H54 (cell line): Measurements from ENCODE around the gene TNXB.
A peak's percentile ranks its signal among the peaks of the same experiment; 100 is the strongest.

ENCODE experiments used
- DNase-seq: peaks from one replicate; pipeline ENCODE4 v3.0.0; 2011; ENCODE audit warnings: low spot score, mixed read lengths; ENCODE audit not compliant: insufficient read length
- FAIRE-seq: peaks from 3 replicates; lab custom pipeline; 2011; peaks lifted over from hg19 to GRCh38; lab: Jason Lieb, UNC
- POLR2A ChIP-seq: IDR thresholded peaks from 2 replicates; pipeline ENCODE4 v1.6.1; 2011; ENCODE audit warnings: low read depth, mild to moderate bottlenecking, low read length

The TNXB gene

GRCh38 chr6:32129297-32130088 is 20.4 kb upstream of the TNXB start:
- no peak for DNase-seq
- TF ChIP-seq POLR2A = no peak
- no peak for FAIRE-seq

GRCh38 chr6:32128751-32129296 is 19.7 kb upstream of the TNXB start:
- no peak for TF ChIP-seq POLR2A
- no peak for FAIRE-seq

DNA sequence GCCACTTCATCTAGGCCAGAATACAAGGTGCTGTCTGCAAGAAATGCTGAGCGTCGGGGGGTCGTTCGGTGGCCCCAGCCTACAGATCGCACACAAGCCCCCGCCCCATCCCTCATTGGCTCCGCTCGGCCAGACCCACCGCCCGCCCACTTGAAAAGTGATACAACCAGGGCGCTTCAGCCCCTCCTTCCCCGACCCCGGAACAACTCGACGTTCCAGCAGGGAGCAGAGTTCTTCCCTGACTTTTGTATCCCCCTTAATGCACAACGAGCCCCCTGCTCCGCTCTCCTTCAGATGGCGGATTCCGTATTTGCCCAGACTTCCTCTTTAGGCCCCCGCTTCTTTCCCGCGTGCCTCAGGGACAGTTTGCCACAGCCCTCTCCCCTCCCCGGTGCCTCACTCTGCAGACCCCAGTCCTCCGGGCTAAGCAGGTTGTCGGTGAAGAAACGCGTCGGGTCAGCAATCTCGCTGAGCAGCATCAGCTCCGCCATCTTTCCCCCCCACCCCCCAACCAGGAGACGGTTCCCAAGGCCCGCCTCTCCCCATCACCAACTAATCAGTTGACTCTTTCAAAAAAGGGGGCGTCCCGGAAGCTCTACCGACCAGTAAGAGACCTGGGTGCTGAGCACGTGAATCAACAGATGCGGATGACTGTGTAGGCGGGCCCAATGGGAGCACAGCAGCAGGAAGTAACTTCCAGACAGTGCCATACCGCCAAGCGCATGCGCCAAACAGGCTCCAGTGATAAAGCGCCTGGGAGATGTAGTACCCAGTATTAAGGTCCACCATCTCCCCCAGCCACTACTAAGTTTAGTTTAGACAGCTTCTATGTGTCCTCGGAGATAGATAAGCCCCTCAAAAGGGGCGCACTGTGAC is 18.8 kb upstream of the TNXB start, which contains the start of gene ATF6B:
TSS of gene ATF6B (minus strand) at position 530 of the 876 bp plus-strand sequence. CDS start at position 491, 39 bp downstream.
- peak; percentile 53 for TF ChIP-seq POLR2A
- peak; percentile 38 for FAIRE-seq
- peak; percentile 97 for DNase-seq

More at GRCh38 chr6:32128751-32129296, 19.7 kb upstream of the TNXB start:
- DNase-seq = no peak

DNA sequence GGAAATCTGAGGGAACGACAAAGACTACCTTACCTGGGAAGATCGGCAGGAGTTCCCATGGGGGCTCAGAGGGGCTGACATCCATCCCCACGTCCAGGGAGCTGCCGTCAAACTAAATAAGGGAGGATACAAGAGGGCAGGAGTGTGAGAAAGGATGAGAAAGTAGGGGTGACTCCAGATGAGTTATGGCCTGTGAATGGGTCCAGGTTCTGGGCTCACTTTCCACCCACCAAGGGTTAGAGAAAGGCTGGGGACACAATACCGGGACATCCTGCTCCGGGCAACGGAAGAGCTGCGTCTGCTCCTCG is 18.2 kb upstream of the TNXB start:
- no peak for FAIRE-seq

DNA sequence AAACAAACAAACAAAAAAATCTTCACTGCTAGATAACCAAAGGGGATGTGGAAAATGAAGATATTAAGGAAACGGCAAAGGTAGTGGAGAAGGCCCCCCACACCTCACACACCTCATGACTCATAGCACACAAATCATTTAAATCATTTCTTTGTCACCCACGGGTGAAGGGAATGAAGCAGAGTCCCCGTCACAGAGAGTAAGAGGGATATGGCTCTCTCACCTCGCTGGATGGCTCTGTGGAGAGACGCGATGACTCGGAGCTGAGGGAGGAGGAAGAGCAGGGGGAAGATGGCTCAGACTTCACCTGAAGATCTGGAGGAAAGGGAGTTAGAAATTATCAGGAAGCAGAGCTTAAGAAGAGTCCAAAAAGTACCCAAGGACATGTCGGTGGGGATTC is 17.7 kb upstream of the TNXB start:
- FAIRE-seq = no peak
- DNase-seq = no peak

More for the DNA sequence above, 18.2 kb upstream of the TNXB start:
- TF ChIP-seq POLR2A = no peak
- no peak for DNase-seq

DNA sequence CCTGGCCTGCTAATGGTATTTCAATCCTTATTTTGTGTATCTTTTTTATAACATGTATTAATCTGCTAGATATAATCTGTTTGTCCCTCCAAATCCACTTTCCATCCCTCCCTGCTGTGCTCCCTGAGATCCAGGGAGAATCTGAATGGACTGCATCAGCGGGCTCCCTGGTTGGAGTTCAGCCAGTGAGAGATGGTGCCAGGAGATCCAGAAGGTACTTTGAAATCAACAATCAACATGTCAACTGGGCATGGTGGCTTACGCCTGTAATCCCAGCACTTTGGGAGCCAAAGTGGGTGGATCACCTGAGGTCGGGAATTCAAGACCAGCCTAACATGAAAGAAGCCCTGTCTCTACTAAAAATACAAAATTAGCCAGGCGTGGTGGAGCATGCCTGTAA is 14.5 kb upstream of the TNXB start:
- TF ChIP-seq POLR2A = no peak
- no peak for FAIRE-seq
- DNase-seq = no peak

More for the DNA sequence above, 17.7 kb upstream of the TNXB start:
- TF ChIP-seq POLR2A = no peak

DNA sequence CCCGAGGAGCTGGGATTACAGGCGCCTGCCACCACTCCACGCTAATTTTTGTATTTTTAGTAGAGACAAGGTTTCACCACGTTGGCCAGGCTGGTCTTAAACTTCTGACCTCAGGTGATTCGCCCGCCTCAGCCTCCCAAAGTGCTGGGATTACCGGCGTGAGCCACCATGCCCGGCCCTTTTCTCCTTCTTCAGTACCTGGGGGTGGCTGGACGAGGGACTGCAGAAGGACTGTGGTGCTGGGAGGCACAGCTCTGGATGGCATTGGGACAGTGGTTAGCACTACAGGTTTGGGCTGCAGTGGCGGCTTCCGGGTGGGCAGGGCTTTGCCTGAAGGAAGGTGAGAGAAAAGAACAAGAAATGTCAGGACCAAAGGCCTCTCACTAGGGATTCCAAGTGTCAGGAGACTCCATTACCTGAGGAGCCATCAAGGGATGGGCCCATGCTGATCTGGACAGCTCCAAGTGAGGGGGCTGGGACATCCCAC is 11.5 kb upstream of the TNXB start:
- TF ChIP-seq POLR2A = no peak
- no peak for DNase-seq
- no peak for FAIRE-seq

GRCh38 chr6:32118782-32119628 is 9.9 kb upstream of the TNXB start:
- TF ChIP-seq POLR2A = no peak
- DNase-seq = peak; percentile 71
- FAIRE-seq = peak; percentile 65

DNA sequence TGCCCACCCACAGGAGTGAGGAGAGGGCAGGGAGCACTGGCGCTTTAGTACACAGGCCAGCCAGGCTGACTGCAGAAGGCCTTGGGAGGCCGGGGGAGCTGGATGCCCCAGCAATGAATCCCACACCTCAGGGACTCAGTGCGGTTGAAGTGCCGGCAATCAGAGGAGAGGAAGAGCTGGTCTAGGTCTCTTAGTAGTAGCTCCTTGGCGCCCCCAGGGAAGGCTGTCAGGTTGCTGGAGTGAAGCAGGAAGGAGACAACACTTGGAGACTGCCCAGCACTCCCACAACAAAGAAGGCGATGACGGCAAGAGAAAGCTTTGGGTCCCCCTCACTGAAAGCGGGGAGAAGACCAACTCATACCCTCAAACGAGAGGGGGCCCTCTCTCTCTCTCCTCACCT is 8.3 kb upstream of the TNXB start:
- FAIRE-seq (no peak), DNase-seq (no peak)
- no peak for TF ChIP-seq POLR2A

DNA sequence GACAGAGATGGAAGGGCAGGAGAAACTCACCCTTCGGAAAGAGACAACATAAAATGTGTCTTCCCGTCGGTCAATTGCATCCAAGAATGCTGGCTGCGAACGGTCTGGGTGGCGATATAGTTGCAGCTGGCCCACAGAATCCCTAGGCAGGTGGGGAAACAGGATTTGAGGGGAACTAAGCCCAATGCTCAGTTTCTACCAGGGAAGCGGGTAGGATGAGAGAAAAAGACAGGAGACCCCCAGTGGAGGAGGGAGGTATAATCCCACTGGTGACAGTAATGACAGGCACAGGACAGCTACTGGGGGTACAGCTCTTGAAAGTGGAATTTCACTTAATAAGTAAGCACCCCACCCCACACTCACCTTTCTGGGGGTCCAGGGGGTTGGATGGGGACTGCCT is 7.5 kb upstream of the TNXB start:
- DNase-seq = no peak
- TF ChIP-seq POLR2A = no peak
- FAIRE-seq = no peak

DNA sequence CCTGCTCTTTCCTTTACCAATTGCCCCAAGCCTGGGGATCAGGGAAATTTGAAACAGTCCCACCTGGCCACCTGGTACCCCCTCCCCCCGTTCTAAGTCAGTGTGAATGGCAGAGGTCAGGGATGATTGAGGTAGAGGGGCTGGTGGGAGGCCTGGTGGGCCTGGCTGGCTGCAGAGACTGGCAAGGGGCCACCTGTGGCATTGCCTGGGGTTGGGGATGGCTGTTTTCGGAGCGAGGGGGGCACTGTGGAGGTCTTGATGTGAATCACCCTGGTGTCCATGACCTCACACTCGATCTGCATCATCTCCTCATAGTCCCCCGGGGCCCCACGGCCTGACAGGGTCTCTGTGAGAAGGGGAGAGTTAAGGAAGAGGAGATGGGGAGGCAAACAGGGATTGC is 6.5 kb upstream of the TNXB start:
- TF ChIP-seq POLR2A = no peak
- DNase-seq (no peak), FAIRE-seq (no peak)

- DNase-seq (peak; percentile 51), FAIRE-seq (no peak)
- TF ChIP-seq POLR2A = no peak
Measured at GRCh38 chr6:32114796-32115195, 5.7 kb upstream of the TNXB start.
